ENCODE measurements around the gene GRK3. TPM values are rescaled to one million over a fixed set of nuclear protein-coding genes. Genes with fewer than 3 reads are reported as not detected.

GRK3 gene
- total RNA-seq, 1 donor from 2014 or later, result 7.1 TPM

GRCh38 chr22:25677631-25678030 lies 113.2 kb downstream of the GRK3 start:
- H3K4me3 Mint-ChIP-seq (ENCODE audit: unreplicated experiment), result no peak overlapping the region
- H3K27me3 Mint-ChIP-seq (ENCODE audit: unreplicated experiment), result no peaks in the 10 kb centered on the region
- no peak overlapping the region for H3K27ac Mint-ChIP-seq (ENCODE audit: unreplicated experiment)
- TF ChIP-seq, protein P1, sequence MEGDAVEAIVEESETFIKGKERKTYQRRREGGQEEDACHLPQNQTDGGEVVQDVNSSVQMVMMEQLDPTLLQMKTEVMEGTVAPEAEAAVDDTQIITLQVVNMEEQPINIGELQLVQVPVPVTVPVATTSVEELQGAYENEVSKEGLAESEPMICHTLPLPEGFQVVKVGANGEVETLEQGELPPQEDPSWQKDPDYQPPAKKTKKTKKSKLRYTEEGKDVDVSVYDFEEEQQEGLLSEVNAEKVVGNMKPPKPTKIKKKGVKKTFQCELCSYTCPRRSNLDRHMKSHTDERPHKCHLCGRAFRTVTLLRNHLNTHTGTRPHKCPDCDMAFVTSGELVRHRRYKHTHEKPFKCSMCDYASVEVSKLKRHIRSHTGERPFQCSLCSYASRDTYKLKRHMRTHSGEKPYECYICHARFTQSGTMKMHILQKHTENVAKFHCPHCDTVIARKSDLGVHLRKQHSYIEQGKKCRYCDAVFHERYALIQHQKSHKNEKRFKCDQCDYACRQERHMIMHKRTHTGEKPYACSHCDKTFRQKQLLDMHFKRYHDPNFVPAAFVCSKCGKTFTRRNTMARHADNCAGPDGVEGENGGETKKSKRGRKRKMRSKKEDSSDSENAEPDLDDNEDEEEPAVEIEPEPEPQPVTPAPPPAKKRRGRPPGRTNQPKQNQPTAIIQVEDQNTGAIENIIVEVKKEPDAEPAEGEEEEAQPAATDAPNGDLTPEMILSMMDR (IDR thresholded peaks at IDR 0.05; ENCODE audit: unreplicated experiment), result no peak
- no peaks in the 10 kb centered on the region for H3K9me3 Mint-ChIP-seq (ENCODE audit: unreplicated experiment)
- no peaks in the 10 kb centered on the region for H3K36me3 Mint-ChIP-seq (ENCODE audit: low read depth, unreplicated experiment)
- H3K4me1 Mint-ChIP-seq (ENCODE audit: unreplicated experiment), result no peaks in the 10 kb centered on the region
- DNase-seq (ENCODE audit: low spot score), result no peak

DNA sequence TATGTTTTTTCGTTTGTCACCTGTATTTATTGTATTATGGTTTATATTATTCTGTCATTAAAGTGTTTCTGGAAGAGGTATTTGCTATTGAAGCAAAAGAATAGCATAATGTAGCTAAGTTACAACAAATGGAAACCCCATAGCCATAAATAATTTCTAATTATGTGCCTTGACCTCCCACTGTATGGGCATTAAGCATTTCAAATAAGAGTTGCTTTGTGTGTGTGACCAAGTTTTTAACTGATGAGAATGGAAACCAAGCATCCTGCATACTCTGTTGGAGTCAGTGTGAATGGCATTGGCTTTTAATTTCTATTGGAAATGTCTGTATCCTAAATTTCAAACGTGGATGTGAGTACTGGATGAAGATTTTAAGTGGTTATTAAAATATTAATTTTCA lies 115.6 kb downstream of the GRK3 start:
- H3K4me1 Mint-ChIP-seq (ENCODE audit: unreplicated experiment), result no peaks in the 10 kb centered on the region
- no peak overlapping the region for H3K27ac Mint-ChIP-seq (ENCODE audit: unreplicated experiment)
- no peaks in the 10 kb centered on the region for H3K9me3 Mint-ChIP-seq (ENCODE audit: unreplicated experiment)
- DNase-seq (ENCODE audit: low spot score), result no peak
- H3K36me3 Mint-ChIP-seq (ENCODE audit: low read depth, unreplicated experiment), result no peaks in the 10 kb centered on the region
- no peak overlapping the region for H3K4me3 Mint-ChIP-seq (ENCODE audit: unreplicated experiment)
- TF ChIP-seq, protein P1 (IDR thresholded peaks at IDR 0.05; ENCODE audit: unreplicated experiment), result no peak
- no peaks in the 10 kb centered on the region for H3K27me3 Mint-ChIP-seq (ENCODE audit: unreplicated experiment)

GRCh38 chr22:25680956-25681355 lies 116.5 kb downstream of the GRK3 start:
- TF ChIP-seq, protein P1 (IDR thresholded peaks at IDR 0.05; ENCODE audit: unreplicated experiment), result no peak
- no peaks in the 10 kb centered on the region for H3K4me1 Mint-ChIP-seq (ENCODE audit: unreplicated experiment)
- H3K4me3 Mint-ChIP-seq (ENCODE audit: unreplicated experiment), result no peak overlapping the region
- DNase-seq (ENCODE audit: low spot score), result no peak
- no peaks in the 10 kb centered on the region for H3K9me3 Mint-ChIP-seq (ENCODE audit: unreplicated experiment)
- H3K36me3 Mint-ChIP-seq (ENCODE audit: low read depth, unreplicated experiment), result no peaks in the 10 kb centered on the region
- H3K27me3 Mint-ChIP-seq (ENCODE audit: unreplicated experiment), result no peaks in the 10 kb centered on the region
- no peak overlapping the region for H3K27ac Mint-ChIP-seq (ENCODE audit: unreplicated experiment)

- DNase-seq (ENCODE audit: low spot score), result no peak
- H3K36me3 Mint-ChIP-seq (ENCODE audit: low read depth, unreplicated experiment), result no peaks in the 10 kb centered on the region
- TF ChIP-seq, protein P1 (IDR thresholded peaks at IDR 0.05; ENCODE audit: unreplicated experiment), result no peak
- no peaks in the 10 kb centered on the region for H3K27me3 Mint-ChIP-seq (ENCODE audit: unreplicated experiment)
- H3K9me3 Mint-ChIP-seq (ENCODE audit: unreplicated experiment), result no peaks in the 10 kb centered on the region
- no peaks in the 10 kb centered on the region for H3K4me1 Mint-ChIP-seq (ENCODE audit: unreplicated experiment)
- H3K4me3 Mint-ChIP-seq (ENCODE audit: unreplicated experiment), result no peak overlapping the region
- H3K27ac Mint-ChIP-seq (ENCODE audit: unreplicated experiment), result no peak overlapping the region
Observed at GRCh38 chr22:25682109-25682508, 117.6 kb downstream of the GRK3 start.

GRCh38 chr22:25688627-25689026 lies 124.2 kb downstream of the GRK3 start:
- Mint-ChIP-seq H3K4me1 (ENCODE audit: unreplicated experiment) (peaks cover 4% of the 10 kb centered on the region), H3K4me3 (ENCODE audit: unreplicated experiment) (no peak overlapping the region), H3K36me3 (ENCODE audit: low read depth, unreplicated experiment) (no peaks in the 10 kb centered on the region), H3K9me3 (ENCODE audit: unreplicated experiment) (no peaks in the 10 kb centered on the region), H3K27ac (ENCODE audit: unreplicated experiment) (no peak overlapping the region), H3K27me3 (ENCODE audit: unreplicated experiment) (no peaks in the 10 kb centered on the region)
- TF ChIP-seq, protein P1 (IDR thresholded peaks at IDR 0.05; ENCODE audit: unreplicated experiment), result no peak
- DNase-seq (ENCODE audit: low spot score), result no peak

Data from endothelial cell (in vitro differentiated cells).